COLO829 (cell line): Measurements from ENCODE around the gene GPR62.

ENCODE experiments used
- DNase-seq: peaks from one replicate; pipeline ENCODE4 v3.0.0; 2012; ENCODE audit warnings: low spot score

The GPR62 gene

DNA sequence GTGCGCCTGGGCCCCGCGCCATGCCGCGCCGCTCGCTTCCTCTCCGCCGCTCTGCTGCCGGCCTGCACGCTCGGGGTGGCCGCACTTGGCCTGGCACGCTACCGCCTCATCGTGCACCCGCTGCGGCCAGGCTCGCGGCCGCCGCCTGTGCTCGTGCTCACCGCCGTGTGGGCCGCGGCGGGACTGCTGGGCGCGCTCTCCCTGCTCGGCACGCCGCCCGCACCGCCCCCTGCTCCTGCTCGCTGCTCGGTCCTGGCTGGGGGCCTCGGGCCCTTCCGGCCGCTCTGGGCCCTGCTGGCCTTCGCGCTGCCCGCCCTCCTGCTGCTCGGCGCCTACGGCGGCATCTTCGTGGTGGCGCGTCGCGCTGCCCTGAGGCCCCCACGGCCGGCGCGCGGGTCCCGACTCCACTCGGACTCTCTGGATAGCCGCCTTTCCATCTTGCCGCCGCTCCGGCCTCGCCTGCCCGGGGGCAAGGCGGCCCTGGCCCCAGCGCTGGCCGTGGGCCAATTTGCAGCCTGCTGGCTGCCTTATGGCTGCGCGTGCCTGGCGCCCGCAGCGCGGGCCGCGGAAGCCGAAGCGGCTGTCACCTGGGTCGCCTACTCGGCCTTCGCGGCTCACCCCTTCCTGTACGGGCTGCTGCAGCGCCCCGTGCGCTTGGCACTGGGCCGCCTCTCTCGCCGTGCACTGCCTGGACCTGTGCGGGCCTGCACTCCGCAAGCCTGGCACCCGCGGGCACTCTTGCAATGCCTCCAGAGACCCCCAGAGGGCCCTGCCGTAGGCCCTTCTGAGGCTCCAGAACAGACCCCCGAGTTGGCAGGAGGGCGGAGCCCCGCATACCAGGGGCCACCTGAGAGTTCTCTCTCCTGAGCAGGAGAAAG is 951 bp downstream of the GPR62 start:
- DNase-seq = no peak

DNA sequence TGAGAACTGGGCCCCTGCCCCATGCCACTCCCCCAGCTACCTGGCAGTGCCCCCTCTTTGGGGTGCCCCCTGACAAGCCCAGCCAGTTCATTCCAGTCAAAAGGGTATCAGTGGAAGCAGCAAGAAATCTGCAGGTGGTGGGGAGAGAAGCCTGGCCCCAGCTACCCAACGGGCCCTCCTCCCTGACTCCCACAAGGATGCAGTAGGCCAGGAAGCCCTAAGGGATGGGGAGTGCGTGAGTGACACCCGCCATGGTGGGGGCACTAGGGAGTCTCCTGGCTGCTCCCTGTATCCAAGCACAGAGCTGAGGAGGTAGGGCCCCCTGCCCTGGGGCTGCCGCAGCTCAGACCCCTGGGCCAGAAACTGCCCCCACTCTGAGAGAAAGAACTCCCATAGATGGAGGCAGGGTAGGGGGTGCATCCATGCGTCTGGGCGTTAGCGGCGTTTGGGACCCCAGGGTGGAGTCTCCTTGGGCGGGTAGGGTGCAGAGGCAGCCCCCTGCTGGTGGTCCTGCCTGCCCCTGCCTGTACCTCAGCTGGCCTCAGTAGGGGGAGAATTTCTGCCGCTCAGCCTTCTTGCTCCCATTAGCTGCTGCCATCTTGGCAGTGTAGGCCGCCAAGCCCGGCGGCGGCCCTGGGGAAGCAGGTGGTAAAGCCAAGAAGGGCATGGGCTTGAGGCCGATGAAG is 2.5 kb downstream of the GPR62 start:
- no peak for DNase-seq

GRCh38 chr3:51958603-51959521 is 3.7 kb downstream of the GPR62 start:
- DNase-seq = no peak

DNA sequence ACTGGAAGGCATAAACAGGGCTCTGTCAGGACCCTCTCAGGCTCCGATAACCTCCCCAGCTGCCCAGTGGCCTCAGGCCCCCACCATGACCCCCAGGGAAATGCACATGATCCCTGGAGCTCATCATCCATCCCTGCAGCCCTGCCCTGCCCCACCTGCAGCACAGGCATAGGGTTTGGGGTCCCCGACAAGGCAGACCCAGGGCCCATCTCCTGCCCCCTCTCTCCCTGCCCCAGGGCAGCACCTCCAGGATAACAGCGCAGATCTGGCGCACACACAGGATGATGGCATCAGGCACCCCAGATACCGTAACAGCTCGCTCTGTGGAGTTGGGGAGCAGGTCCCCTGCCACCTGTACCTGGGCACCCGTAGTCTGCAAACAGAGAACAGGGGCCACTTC is 4.5 kb downstream of the GPR62 start:
- no peak for DNase-seq

- no peak for DNase-seq
These were observed 5.2 kb downstream of the GPR62 start for GRCh38 chr3:51960386-51960785.

DNA sequence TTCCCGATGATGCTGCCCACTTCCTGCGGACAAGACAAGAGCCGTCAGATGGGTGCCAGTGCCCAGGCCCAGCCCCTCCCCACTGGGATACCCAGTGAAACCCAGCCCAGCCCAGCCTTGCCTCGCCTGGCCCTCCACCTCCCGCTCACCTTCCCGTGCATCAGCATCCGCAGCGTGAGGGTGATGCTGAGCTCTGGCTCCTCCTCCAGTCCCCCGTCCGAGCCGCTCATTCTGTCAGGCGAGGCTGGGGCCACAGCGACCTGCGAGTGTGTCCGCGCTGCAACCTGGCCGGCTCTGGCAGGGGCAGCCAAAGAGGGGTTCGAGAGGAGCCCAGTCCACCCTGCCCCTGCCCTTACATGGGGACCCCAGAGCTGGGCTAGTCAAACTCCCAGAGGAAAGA is 5.8 kb downstream of the GPR62 start:
- no peak for DNase-seq

- DNase-seq = no peak
These were observed 6.7 kb downstream of the GPR62 start for GRCh38 chr3:51961602-51962569.

- DNase-seq = no peak
These were observed 7.8 kb downstream of the GPR62 start for GRCh38 chr3:51962854-51963530.

GRCh38 chr3:51963951-51964451 is 8.8 kb downstream of the GPR62 start:
- no peak for DNase-seq

DNA sequence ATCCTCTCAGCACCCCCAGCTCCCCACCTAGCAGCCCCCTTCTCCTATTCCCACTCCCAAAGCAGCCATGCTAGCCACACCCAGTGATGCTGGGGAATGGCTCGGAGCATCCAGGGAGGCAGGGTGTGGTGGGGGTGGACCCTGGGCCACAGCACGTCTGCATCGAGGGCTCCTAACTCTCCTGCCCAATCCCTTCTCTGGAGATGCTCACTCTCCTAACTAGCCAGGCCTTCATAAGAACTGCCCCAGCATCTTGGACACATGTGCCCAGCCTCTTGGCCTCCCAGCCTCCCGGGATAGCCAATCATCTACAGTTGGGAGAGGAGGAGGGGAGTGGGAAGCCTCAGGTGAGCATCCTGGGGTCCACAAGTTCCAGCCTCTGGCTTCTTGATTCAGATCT is 9.3 kb downstream of the GPR62 start:
- DNase-seq = no peak

DNA sequence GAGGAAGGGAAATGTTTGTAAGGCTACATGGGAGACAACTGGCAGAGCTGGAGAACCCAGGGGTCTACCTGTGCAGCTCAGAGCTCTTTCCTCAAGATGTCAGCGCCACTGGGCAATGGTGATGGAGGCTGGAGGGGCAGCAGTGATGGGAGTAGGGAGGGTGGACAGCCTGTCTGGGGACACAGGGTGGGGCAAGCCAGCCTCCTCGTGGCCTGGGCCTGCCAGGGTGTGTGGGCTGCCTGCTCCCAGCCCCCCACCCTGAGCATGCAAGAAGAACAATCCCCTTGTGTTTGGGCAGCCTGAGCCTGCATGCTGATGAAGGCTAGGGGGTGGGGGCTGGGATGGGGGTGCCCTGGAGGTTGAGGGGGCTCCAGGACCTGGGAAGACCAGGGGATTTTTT is 10.8 kb downstream of the GPR62 start:
- no peak for DNase-seq

DNA sequence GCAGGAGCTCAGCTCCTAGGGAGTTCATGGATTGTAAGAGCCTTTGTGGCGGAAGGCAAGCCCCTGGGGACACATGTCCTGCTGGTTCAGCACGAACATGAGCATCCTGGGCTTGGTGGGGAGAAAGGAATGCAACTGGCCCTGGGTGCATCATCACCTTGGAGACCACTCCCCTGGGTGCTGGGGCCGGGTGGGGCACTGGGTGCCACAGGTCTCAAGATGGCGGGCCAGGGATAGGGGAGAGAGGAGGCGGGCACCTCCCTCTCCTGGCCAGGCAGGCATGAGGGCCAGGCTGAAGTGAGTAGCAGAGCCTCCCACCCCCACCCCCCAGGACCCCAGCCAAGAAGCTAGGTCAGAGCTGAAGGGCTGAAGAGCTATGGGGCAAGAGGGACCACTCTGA is 11.3 kb downstream of the GPR62 start:
- DNase-seq = no peak

DNA sequence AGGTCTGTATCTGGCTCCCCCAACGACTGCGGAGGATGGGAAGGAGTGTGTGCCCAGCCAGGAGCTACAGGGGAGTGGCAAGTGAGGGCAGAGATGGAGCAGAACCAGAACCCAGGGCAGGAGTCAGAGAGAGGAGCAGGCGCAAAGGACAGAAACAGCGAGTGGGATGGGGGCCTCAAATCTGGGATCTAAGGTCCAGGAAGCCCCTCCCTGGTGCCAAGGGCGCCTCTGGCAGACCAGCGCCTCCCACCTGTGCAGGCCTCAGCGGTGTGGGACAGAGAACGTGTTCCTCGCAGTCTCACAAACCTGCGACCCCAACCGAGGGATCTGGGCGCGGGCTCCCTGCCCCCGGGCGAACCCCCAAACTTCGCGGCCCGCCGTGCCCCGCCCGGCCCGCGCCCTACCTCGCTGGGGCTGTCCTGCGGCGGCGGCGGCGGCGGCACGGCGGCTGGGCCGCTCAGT is 11.8 kb downstream of the GPR62 start:
- no peak for DNase-seq

DNA sequence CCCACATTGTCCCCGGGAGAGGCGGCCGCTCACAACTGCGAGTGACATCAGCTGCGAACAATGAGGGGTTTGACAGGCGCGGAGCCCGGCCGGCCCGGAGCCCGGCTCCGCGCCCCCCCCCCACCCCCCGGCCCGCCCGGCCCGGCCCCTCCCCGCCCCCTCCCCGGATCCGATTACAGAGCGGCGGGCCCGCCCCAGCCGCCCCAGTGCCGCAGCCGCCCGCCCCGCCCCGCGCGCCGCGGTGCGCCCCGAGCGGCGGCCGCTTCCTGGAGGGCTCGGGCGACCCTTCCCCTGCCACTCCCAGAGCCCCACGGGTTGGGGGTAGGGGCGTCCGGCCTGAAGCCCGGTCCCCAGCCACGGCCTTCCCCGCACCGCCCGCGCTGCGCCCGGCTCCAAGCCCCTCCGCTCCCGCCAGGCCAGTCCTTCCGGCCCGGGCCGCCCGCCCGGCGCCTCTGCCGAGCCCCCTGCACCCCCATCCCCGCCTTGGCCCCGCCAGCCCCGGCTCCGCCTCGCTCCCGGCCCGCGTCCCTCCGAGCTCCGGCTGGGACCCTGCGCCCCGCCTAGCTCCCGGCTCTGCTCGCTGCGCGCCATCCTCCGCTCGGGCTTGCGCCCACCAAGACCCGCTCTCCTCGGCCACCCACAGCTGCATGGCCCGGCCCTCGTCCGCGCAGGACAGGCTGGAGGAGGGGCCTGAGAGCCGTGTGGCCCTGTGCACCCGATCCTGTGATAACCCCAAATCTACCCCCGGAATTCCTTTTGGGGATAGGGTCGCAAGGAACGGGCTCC is 12.4 kb downstream of the GPR62 start, which contains the start of gene PCBP4:
TSS of gene PCBP4 (minus strand) at position 71 of the 786 bp plus-strand sequence. CDS start 6,214 bp downstream, outside the sequence.
- DNase-seq = no peak

- no peak for DNase-seq
These were observed 13.1 kb downstream of the GPR62 start for GRCh38 chr3:51968170-51968775.

- DNase-seq = no peak
These were observed 13.9 kb downstream of the GPR62 start for GRCh38 chr3:51968883-51969678.

DNA sequence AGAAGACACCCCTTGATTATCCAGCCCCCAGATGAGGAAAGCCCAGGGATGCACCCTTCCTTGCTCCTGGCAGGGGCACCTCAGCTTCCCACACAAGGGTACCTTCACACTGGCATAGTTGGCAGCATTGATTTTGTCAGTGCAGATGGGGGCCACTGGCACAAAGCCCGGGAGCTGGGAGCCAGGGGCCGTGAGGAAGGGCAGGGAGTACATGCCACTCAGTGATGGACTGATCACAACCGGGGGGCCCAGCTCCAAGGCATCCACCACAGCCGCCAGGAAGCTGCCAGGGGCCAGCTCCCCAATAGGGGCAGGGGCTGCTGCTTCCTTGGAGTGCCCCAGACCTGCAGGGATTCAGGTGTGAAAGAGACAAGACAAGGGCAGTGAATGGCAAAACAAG is 14.7 kb downstream of the GPR62 start:
- no peak for DNase-seq
